ENCODE measurements around the gene KLF12.

GRCh38 chr13:74114202-74114601 lies 20.0 kb downstream of the KLF12 start:
- TF ChIP-seq, protein P1, sequence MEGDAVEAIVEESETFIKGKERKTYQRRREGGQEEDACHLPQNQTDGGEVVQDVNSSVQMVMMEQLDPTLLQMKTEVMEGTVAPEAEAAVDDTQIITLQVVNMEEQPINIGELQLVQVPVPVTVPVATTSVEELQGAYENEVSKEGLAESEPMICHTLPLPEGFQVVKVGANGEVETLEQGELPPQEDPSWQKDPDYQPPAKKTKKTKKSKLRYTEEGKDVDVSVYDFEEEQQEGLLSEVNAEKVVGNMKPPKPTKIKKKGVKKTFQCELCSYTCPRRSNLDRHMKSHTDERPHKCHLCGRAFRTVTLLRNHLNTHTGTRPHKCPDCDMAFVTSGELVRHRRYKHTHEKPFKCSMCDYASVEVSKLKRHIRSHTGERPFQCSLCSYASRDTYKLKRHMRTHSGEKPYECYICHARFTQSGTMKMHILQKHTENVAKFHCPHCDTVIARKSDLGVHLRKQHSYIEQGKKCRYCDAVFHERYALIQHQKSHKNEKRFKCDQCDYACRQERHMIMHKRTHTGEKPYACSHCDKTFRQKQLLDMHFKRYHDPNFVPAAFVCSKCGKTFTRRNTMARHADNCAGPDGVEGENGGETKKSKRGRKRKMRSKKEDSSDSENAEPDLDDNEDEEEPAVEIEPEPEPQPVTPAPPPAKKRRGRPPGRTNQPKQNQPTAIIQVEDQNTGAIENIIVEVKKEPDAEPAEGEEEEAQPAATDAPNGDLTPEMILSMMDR (conservative IDR thresholded peaks at IDR 0.05; ENCODE audit: low read length): no peak
- no peak for TF ChIP-seq EZH2phosphoT487 (IDR thresholded peaks at IDR 0.05; ENCODE audit: borderline replicate concordance)
